HG02588 (cell line): ENCODE results near the gene APLN.

Experiments
- ATAC-seq: cut with Tn5 transposase; IDR thresholded peaks from one replicate; pipeline ENCODE4 v1.9.1; 2021; ENCODE audit warnings: mild to moderate bottlenecking, moderate library complexity; ENCODE audit not compliant: unreplicated experiment

APLN gene

DNA sequence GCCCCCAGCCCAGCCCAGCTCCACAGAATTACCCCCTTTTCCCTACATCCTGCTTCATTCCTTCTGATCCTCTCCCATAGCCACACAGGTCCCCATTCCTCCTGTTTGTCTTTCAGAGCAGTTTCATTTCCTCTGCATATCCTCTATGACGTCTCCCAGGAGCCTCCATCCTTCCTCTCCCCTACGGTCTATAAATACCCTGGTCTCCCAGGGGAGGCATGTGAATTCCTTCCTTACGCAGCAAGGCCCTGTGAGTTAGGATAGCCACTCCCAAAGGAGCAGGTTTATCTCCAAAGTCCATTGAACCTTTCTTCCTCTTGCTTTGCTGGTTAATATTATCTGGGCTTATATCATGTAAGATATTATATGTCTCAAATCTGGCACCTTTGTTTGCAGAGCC is 8.4 kb upstream of the APLN start:
- no peak for ATAC-seq

DNA sequence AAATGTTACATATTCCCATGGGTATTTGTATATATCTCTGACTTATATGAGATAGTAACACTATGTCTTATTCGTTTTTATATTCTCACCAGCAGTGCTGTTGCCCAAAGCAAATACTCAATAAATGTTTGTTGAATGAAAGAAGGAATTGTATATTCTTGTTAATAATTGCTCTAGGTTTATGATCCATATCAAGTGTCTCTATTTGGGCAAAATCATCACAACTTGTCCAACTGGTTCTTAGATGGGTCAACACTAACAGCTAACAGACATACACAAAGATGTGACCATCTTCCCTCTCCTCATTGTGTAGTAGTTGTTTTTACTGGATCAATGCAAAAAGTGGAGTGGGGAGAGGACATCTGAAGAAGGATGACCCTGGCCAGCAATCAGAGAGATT is 6.6 kb upstream of the APLN start:
- ATAC-seq = no peak

- ATAC-seq = no peak
Observed at GRCh38 chrX:129659861-129660260, 5.1 kb upstream of the APLN start.

DNA sequence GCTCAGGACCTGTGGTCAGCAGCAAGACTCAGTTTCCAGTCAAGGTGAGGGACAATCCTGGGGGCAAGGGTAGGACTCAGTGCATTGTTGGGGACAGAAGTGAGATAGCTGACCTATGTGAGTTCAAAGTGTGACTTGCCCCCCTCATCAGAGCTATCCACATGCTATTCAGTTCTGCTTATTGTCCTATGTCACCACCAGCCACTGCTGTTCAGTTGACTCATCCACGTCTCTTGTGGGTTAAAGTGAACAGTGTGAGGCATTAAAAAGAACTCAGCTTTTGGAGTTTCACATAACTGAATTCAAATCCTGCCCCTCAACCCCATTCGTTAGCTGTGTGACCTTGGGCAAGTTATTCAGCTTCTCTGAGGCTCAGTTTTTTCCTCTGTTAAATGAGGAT is 4.4 kb upstream of the APLN start:
- ATAC-seq = no peak

DNA sequence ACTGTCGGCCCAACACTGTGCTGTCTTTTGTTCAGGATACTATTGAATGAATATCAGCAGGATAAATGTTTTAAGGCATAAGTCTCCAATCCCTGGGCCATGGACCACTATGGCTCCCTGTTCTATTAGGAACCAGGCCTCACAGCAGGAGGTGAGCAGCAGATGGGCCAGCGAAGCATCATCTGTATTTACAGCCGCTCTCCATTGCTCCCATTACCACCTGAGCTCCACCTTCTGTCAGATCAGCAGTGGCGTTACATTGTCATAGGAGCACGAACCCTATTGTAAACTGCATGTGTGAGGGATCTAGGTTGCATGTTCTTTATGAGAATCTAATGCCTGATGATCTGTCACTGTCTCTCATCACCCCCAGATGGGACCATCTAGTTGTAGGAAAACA is 3.7 kb upstream of the APLN start:
- no peak for ATAC-seq

GRCh38 chrX:129655547-129656249 is 942 bp upstream of the APLN start:
- no peak for ATAC-seq

GRCh38 chrX:129653971-129654651 is 645 bp downstream of the APLN start:
- no peak for ATAC-seq

- ATAC-seq = no peak
Observed at GRCh38 chrX:129653181-129653970, 1.4 kb downstream of the APLN start.

DNA sequence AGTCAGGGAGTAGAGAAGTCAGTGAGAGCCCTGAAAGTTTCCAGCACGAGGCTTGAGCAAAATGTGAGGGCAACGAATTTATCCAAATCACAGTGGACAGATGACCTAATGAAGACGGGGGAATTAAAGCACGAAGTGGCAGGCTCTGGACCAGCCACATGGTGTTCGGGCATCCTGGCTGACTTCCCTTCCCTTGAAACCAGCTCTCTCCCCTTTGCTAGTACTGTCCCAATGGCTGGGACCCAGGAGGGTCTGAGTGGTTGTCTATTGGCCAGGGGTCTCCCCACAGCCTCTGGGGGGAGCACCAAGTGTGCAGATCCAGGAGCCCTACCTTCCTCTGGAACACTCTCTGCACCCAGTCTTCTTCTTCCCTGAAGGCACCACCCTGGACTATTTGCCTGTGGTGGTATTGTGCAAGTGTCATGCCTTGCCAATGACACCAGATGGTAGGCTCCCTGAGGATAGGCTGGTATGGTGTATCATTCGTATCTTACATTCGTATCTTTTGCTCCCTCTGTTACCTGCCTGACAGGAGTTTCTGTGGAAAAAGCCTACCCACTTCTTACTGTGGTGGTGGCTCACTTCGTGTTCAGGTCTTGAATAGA is 2.1 kb downstream of the APLN start:
- ATAC-seq = no peak

DNA sequence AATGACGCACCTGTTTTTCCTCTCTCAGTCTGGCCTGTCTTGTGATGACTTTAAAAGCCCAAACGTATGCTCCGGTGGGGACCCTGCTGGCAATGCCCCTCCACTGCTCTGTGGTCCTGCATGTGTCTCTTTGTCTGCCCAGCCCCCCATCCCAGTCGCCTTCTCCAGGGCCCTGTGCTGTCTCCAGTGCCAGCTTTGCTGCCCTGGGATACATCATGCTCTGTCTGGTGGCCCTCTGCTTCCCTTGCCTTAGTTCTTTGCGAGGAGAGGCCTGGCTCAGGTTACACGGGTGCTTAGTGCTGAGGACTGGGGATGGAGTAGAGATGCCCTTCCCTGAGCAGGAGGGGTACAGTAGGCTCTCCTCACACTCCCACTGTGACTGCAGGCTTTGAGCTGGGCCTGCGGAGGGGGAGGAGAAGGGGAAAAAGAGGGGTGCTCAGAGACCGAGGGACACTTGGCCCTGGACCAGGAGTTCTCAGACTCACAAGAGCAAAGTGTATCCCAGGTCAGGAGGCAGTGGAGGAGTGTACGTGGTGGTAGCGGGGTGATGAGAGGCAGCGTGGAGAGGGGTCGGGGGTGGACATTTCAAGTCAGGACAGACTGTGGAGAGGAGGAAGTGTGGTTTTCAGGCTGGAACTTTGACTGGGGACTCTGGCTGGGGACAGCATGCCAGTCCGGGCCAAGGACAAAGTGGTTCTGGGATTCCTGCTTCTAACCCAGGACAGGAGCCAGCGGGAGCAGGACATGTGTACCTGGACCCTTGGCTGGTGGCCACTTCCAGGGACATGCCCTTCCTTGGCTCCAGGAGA is 2.8 kb downstream of the APLN start:
- no peak for ATAC-seq

GRCh38 chrX:129650821-129651510 is 3.8 kb downstream of the APLN start:
- ATAC-seq = no peak

DNA sequence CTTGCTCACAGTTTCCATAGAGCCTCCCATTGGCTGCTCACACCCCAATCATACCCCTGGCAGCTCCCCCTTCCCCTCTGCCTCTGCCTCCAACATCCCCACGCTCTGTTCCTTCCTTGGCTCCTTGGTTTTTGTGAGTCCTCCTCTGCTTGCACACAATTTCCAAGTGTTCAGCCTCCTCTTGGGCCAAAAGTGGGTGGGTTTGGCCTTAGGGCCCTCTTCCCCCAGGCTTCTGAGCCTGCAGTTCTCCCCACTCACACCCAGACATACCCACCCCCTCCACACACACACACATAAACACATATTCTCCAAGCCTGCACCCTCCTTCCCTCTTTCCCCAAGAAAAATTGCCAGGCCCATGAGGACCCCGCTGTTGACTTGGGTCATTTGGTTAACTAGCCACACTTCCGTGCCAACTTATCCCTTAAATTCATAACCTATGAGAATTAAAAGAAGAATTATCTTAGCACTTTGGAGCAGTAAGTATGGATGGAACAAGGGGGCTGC is 4.5 kb downstream of the APLN start:
- no peak for ATAC-seq

- no peak for ATAC-seq
Observed at GRCh38 chrX:129649268-129650182, 5.2 kb downstream of the APLN start.

DNA sequence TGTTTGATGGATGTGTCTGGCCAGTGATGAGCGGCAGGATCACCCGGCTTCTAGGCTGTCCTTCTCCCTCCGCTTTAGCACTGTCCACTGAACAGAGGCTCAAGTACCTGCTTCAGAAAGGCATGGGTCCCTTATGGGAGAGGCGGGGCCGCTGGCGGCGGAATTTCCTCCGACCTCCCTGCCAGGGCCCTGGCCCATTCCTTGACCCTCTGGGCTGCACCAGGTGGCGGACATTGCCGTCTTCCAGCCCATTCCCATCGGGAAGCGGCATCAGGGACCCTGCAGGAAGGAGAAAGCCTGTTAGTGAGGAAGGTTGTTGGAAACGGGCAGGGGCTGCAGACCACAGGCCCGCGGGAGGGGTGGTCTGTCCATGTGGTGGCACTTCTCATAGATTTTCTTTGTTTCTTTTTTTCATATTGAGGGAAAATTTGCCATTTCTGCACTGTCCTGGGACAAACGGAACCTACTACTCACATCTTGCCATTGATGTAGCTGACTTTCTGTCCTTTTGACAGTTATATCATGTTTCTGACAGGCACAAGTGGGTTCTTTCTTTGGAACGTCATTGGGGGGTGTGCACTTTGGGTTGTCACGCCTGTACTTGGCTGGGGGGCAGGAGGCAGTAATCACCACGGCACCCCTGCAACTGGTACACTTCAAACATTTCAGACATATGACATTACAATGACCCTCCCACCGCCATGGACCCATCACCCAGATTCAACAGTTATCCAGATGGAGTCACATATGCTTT is 6.1 kb downstream of the APLN start:
- no peak for ATAC-seq

DNA sequence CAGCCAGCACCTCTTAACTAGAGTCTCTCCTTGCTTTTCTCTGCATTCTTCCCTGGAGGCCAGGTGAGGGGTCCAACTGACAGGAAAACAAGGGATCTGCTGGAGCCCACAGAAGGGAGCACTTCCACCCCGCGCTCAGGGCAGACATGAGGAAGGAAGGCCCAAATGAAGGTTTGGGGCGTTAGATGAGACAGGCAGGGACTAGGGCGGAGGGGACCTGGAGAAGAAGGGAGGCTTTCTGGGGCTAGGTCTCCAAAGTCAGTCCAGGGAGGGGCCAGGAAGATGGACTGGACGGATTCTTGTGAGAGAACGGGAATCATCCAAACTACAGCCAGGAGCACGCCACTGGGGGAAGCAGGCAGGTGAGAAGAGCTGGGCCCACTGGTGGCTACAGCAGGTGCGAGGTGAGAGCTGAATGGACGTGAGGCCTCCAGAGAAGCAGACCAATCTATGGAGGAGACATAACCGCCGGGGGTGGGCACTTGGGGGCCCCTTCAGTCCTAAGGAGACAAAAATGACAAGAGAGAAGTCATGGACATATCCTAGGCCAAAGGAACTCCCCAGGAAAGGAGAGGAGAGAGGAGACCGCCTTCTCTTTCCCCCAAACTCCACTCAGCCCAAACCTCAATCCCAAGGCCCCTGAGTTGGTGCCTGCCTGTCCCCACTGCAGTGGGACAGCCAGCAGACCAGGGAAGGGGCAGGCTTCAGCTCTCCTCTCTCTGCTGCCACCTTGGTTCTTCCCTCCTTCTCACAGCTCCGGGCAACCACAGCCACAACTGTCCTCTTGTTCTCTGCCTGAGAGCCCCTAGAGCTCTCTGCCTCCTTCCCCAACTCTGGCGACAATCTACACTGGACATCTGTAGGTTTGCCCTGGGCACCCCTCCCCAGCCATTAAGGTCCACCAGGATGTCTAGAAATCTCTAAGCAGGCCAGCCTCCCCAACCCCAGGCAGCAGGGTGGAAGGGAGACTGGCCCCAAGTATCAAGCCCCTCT is 7.0 kb downstream of the APLN start:
- no peak for ATAC-seq

DNA sequence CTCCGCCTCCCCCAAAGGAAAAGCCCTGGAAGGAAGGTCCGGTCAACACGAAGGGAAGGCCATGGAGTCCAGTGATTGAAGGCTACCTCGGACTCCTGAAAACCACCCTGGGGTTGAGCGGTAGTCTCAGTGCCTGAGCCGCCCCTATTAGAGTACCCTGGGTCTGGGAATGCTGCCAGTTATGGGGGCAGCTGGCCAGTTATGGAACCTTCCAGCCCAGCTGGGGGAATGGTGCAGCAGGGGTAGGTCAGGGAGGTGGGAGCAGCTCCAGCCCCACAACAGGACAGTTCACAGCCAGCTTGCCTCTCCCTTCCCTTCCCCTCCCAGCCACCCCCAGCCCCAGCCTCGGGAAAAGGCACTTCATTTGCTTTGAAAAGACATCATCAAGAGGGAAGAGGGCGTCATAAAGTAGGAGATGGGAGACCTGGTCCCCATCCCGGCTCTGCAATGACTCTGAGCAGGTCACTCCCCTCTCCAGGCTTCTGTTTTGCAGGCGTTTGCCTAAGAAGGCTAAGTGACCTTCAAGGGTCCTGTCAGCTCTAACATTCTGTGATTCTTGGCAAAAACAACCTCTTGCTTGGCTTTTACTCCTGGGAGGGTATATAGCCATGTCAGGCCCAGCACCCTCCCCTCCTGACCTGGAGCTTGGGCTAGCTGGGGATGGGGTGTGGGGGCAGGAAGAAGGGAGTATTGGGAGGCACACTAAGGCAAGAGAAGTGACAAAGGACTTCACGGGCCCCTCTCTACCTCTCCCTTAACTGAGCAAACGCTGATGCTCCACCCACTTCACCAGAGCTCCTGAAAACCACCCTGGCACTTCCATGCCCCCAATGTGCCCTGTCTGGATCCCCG is 8.0 kb downstream of the APLN start:
- ATAC-seq = no peak
